Right lobe of liver (tissue), 4 donors: Measurements from ENCODE around the gene TECRL.

Experiments used
- CTCF ChIP-seq, 4 donors: fragments of 200-600 bp in 3 of 4; fragments of 450-650 bp in 1 of 4; IDR thresholded peaks; one replicate each; pipeline versions ENCODE4 v1.5.1 to v1.8.0; 2016 to 2022; ENCODE audit warnings: antibody characterized with exemption in 4 of 4, mild to moderate bottlenecking in 2 of 4
- POLR2A ChIP-seq: fragments of 450-650 bp; IDR thresholded peaks from one replicate; pipeline ENCODE4 v1.6.1; 2017; ENCODE audit warnings: antibody characterized with exemption, mild to moderate bottlenecking
- donor health status: DM: no; HTN: no; CAD: no.
- donor health status: DM: no; HTN: no; CAD: no.
- donor health status: DM: no; HTN: yes; CAD: no.

- no peak for TF ChIP-seq POLR2A
- TF ChIP-seq CTCF (IDR thresholded peaks at IDR 0.05) = no peak
Measured at GRCh38 chr4:64384237-64385203, 24.7 kb downstream of the TECRL start.
